Measurements from ENCODE around the gene TOMM34.

The TOMM34 gene

GRCh38 chr20:44960103-44960852 is at the start of gene TOMM34:
TOMM34 (minus strand) TSS chr20:44960397; CDS start chr20:44960333, 64 bp downstream.
- DNase-seq, result peak; percentile 92

- DNase-seq, result no peak
These were observed 48.4 kb upstream of the TOMM34 start for GRCh38 chr20:45008521-45009049.

- DNase-seq, result no peak
These were observed 37.5 kb upstream of the TOMM34 start for GRCh38 chr20:44997668-44998067.

- no peak for DNase-seq
These were observed 37.0 kb upstream of the TOMM34 start for GRCh38 chr20:44997171-44997570.

GRCh38 chr20:44993343-44993742 is 33.1 kb upstream of the TOMM34 start:
- no peak for DNase-seq

GRCh38 chr20:44990957-44991356 is 30.8 kb upstream of the TOMM34 start:
- no peak for DNase-seq

GRCh38 chr20:44990425-44990824 is 30.2 kb upstream of the TOMM34 start:
- peak; percentile 14 to 25 for DNase-seq

- DNase-seq, result no peak
These were observed 28.5 kb upstream of the TOMM34 start for GRCh38 chr20:44988631-44989171.

- DNase-seq, result no peak
These were observed 23.0 kb upstream of the TOMM34 start for GRCh38 chr20:44983093-44983674.

- DNase-seq, result no peak
These were observed 21.7 kb upstream of the TOMM34 start for GRCh38 chr20:44981736-44982406.

- peak; percentile 83 to 88 for DNase-seq
These were observed 19.0 kb upstream of the TOMM34 start for GRCh38 chr20:44979090-44979621.

GRCh38 chr20:44976698-44977097 is 16.5 kb upstream of the TOMM34 start:
- no peak for DNase-seq

GRCh38 chr20:44973053-44973452 is 12.9 kb upstream of the TOMM34 start:
- no peak for DNase-seq

- DNase-seq, result peak in 1 of 2 donors; percentile 56
These were observed 10.1 kb upstream of the TOMM34 start for GRCh38 chr20:44970243-44970757.

GRCh38 chr20:44969300-44969894 is 9.2 kb upstream of the TOMM34 start:
- DNase-seq, result peak; percentile 30 to 58

GRCh38 chr20:44967207-44967807 is 7.1 kb upstream of the TOMM34 start:
- peak; percentile 54 to 69 for DNase-seq

GRCh38 chr20:44966030-44966961 is 6.1 kb upstream of the TOMM34 start, which contains the start of gene STK4:
STK4 (plus strand) TSS chr20:44966512; CDS start chr20:44966569, 57 bp downstream.
- DNase-seq, result peak; percentile 95 to 96

GRCh38 chr20:44965651-44966029 is 5.4 kb upstream of the TOMM34 start:
- no peak for DNase-seq

GRCh38 chr20:44963325-44964215 is 3.4 kb upstream of the TOMM34 start:
- no peak for DNase-seq

- DNase-seq, result no peak
These were observed 2.3 kb upstream of the TOMM34 start for GRCh38 chr20:44962483-44962882.

Measured in CD4-positive, alpha-beta T cell treated with Interleukin-1 beta for 1 hour (primary cell).